ENCODE measurements around the gene TNC. TPM values are rescaled to one million over a fixed set of nuclear protein-coding genes. Genes with fewer than 3 reads are reported as not detected.

The TNC gene
- total RNA-seq, 6 experiments from 2014 or later: 51.6 to 86.3 (median 70.4) TPM

GRCh38 chr9:115142517-115143270 lies 24.7 kb upstream of the TNC start:
- H3K4me1 Mint-ChIP-seq (ENCODE audit: low read depth): peaks cover 49% of the 10 kb centered on the region
- no peak overlapping the region for H3K27ac Mint-ChIP-seq
- no peak for DNase-seq
- no peak for TF ChIP-seq CTCF (IDR thresholded peaks at IDR 0.05)
- peaks cover 20% of the 10 kb centered on the region for H3K36me3 Mint-ChIP-seq (ENCODE audit: low read depth)
- H3K27me3 Mint-ChIP-seq (ENCODE audit: insufficient read depth): peaks cover 3% of the 10 kb centered on the region; the same call in 1 of the 2 replicates
- H3K4me3 Mint-ChIP-seq: no peak overlapping the region
- peaks cover 4% of the 10 kb centered on the region for H3K9me3 Mint-ChIP-seq

DNA sequence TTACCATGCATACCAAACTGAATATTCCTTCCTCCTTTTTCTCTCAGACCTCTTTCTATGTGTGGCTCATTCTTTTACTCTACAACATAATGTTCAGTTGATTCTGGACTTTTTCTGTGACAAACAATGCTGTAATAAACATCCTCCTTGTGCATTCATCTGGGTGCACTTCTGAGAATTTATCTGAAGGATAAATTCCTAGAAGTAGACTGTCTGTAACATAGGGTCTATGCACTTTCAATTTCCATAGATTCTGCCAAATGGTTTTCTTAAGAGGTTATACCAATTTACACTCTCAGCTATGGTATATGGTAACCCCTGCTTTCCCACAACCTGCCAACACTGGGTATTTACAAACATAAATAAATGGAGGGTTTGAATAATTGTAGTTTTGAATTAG lies 24.1 kb upstream of the TNC start:
- Mint-ChIP-seq H3K4me3 (no peak overlapping the region), H3K27me3 (ENCODE audit: insufficient read depth) (peaks cover 3% of the 10 kb centered on the region; the same call in 1 of the 2 replicates), H3K36me3 (ENCODE audit: low read depth) (peaks cover 20% of the 10 kb centered on the region), H3K4me1 (ENCODE audit: low read depth) (peaks cover 45% of the 10 kb centered on the region), H3K27ac (no peak overlapping the region), H3K9me3 (peaks cover 4% of the 10 kb centered on the region)
- DNase-seq: no peak
- TF ChIP-seq CTCF (IDR thresholded peaks at IDR 0.05): no peak

- H3K4me3 Mint-ChIP-seq: no peak overlapping the region
- peaks cover 3% of the 10 kb centered on the region; the same call in 1 of the 2 replicates for H3K27me3 Mint-ChIP-seq (ENCODE audit: insufficient read depth)
- H3K4me1 Mint-ChIP-seq (ENCODE audit: low read depth): peaks cover 45% of the 10 kb centered on the region
- peaks cover 20% of the 10 kb centered on the region for H3K36me3 Mint-ChIP-seq (ENCODE audit: low read depth)
- peaks cover 4% of the 10 kb centered on the region for H3K9me3 Mint-ChIP-seq
- no peak for TF ChIP-seq CTCF (IDR thresholded peaks at IDR 0.05)
- no peak for DNase-seq
- H3K27ac Mint-ChIP-seq: no peak overlapping the region
Observed at GRCh38 chr9:115141612-115142011, 23.7 kb upstream of the TNC start.

DNA sequence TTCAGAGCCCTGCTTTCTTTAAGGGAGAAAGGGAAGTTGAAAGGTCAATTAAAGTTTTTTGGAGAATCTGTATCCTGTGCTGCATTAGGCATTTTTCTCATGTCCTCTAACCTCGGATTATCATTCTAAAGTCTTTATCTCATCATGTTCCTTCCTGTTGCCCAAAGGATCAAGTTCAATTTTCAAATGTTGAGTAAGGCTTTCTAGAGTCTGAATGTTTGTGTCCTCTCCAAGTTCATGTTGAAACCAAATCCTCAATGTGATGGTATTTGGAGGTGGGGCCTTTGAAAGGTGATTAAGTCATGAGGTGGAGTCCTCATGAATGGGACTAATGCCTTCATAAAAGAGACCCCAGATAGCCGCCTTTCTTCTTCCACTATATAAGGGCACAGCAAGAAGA lies 20.2 kb upstream of the TNC start:
- DNase-seq: no peak
- Mint-ChIP-seq H3K36me3 (ENCODE audit: low read depth) (peaks cover 20% of the 10 kb centered on the region), H3K9me3 (peaks cover 4% of the 10 kb centered on the region), H3K4me3 (no peak overlapping the region), H3K27me3 (ENCODE audit: insufficient read depth) (peaks cover 3% of the 10 kb centered on the region; the same call in 1 of the 2 replicates), H3K4me1 (ENCODE audit: low read depth) (peaks cover 58% of the 10 kb centered on the region), H3K27ac (no peak overlapping the region)
- TF ChIP-seq CTCF (IDR thresholded peaks at IDR 0.05): no peak

DNA sequence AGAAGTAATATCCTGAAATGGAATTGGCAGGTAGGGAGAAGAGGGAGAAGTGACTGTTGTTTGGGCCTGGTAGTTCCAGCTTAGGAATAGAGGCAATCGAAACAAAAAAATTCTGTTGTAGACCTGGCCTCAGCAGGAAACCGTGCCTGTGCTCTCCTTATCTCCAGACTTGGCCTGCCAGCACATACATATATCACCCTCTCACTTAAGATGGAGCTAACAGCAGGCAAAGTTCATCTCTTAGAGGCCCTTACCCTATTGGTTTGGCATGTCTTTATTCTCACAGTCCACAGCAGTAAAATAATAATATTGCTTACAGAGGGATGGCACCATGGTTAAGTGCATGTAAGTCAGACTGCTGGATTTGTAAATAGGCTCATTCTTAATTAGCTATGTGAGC lies 19.6 kb upstream of the TNC start:
- no peaks in the 10 kb centered on the region; the same call in 1 of the 2 replicates for H3K9me3 Mint-ChIP-seq
- no peak overlapping the region for H3K27ac Mint-ChIP-seq
- H3K4me1 Mint-ChIP-seq (ENCODE audit: low read depth): peaks cover 55% of the 10 kb centered on the region
- no peak overlapping the region for H3K4me3 Mint-ChIP-seq
- TF ChIP-seq CTCF (IDR thresholded peaks at IDR 0.05): no peak
- DNase-seq: no peak
- H3K27me3 Mint-ChIP-seq (ENCODE audit: insufficient read depth): peaks cover 3% of the 10 kb centered on the region; the same call in 1 of the 2 replicates
- peaks cover 15% of the 10 kb centered on the region for H3K36me3 Mint-ChIP-seq (ENCODE audit: low read depth)

All from HFFc6 (cell line).